GM21528 (cell line): Measurements from ENCODE around the gene OSBPL2.

ENCODE experiments used
- ATAC-seq: cut with Tn5 transposase; IDR thresholded peaks from one replicate; pipeline ENCODE4 v1.9.1; 2021; ENCODE audit warnings: mild to moderate bottlenecking, moderate library complexity; ENCODE audit not compliant: unreplicated experiment, low FRiP score

The OSBPL2 gene

DNA sequence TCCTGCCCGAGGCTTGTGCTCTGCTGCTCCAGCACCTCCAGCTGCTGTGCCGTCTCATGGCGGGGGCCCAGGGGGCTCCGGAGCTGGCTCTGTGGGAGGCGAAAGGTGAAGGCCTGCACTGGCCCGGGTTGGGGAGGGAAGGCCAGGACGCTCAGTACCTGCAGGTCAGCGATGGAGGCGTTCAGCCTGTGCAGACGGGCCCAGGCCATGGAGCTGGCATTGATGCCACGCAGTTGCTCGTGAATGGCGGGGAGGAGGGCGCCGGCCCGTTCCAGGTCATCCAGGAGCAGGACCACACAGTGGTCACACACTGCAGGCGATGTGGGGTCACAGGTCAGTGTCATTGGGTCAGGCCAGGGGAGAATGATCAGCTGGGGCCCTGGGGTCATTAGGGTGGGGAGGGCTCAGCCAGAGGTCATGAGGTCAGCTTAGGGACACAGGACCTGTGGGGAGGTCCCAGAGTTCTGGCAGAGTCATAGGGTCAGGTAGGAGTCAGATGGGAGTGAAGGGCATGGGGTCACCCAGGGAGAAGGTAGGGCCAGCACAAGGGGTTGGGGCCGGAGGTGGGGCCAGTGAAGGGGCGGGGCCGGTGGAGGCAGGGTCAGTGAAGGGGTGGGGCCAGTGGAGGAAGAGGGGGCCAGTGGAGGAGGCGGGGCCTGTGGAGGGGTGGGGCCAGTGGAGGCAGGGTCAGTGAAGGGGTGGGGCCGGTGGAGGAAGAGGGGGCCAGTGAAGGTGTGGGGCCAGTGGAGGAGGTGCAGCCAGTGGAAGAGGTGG lies 82.4 kb downstream of the OSBPL2 start:
- no peak for ATAC-seq

DNA sequence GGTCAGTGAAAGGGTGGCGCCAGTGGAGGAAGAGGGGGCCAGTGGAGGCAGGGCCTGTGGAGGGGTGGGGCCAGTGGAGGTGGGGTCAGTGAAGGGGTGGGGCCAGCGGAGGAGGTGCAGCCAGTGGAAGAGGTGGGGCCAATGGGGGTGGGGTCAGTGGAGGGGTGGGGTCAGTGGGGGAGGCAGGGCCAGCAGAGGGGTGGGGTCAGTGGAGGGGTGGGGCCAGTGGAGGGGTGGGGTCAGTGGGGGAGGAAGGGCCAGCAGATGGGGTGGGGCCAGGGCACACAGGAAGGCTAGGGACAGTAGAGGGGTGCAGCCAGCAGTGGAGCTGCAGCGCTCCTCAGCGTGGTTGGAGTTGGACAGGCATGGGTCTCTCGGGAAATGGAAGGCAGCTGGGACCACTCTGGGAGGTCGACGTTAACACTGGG lies 83.2 kb downstream of the OSBPL2 start:
- ATAC-seq, result no peak

GRCh38 chr20:62321975-62322374 lies 83.7 kb downstream of the OSBPL2 start:
- no peak for ATAC-seq

DNA sequence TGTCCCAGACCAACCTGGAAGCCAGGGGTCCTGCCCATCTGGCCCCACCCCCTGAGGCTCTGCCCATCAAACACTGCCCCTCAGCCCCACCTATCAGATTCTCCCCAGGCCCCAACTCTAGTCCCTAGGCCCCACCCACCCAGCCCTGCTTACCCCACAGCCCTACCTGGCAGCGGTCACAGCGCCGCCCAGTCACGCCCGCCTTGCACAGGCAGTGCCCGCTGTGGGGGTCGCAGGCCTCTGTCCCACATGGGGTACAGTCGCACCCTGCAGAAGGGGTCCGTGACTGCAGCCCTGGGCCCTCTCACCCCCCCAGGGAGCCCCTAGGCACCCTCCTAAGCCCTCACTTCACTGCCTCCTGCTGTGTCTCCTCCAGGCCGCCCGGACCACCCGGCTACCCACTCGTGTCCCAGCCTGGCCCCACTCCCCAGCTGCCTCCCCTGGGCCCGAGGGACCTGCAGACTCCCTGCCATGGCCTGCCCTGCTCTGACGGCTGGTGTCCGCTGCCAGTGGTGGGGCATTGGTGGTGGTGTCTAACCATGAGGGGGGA lies 84.2 kb downstream of the OSBPL2 start:
- ATAC-seq, result no peak

- no peak for ATAC-seq
These were observed 85.0 kb downstream of the OSBPL2 start for GRCh38 chr20:62323146-62323979.

- no peak for ATAC-seq
These were observed 85.9 kb downstream of the OSBPL2 start for GRCh38 chr20:62323980-62324906.

- no peak for ATAC-seq
These were observed 87.0 kb downstream of the OSBPL2 start for GRCh38 chr20:62325172-62325905.

GRCh38 chr20:62326559-62326958 lies 88.2 kb downstream of the OSBPL2 start:
- ATAC-seq, result no peak

GRCh38 chr20:62326959-62327725 lies 88.8 kb downstream of the OSBPL2 start:
- no peak for ATAC-seq

DNA sequence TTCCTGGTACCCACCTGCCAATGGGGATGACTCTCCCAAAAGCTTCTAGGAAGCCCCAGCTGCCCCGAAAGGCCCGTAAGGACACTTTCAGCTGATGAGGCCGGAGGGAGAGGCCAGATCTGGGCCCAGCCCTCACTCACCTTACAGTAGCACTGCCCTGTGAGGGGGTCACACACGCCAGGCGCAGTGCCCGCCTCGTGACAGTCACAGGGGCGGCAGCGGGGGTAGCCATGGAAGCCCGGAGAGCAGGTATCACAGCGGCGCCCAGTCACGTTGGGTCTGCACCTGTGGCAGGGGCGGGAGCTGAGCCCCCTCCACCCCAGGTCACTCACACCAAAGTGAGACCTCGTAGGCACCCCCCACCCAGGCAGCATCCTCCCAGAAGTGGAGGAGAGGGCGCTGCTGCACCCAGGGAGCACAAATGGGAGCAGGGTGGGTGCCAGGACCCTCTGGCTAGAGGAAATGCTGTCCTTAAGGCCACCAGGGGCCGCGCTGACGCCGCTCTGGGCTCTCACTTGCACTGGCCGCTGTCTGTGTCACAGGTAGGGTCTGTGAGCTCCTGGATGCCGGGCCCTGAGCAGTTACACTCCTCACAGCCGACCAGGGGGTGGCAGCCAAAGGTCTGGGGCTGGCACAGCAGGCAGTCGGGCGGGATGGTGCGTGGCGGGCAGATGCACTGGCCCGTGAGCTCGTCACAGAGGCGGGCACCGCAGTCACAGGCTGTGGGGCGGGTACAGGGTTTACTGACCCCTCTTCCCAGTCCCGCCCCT lies 89.6 kb downstream of the OSBPL2 start:
- ATAC-seq, result no peak

DNA sequence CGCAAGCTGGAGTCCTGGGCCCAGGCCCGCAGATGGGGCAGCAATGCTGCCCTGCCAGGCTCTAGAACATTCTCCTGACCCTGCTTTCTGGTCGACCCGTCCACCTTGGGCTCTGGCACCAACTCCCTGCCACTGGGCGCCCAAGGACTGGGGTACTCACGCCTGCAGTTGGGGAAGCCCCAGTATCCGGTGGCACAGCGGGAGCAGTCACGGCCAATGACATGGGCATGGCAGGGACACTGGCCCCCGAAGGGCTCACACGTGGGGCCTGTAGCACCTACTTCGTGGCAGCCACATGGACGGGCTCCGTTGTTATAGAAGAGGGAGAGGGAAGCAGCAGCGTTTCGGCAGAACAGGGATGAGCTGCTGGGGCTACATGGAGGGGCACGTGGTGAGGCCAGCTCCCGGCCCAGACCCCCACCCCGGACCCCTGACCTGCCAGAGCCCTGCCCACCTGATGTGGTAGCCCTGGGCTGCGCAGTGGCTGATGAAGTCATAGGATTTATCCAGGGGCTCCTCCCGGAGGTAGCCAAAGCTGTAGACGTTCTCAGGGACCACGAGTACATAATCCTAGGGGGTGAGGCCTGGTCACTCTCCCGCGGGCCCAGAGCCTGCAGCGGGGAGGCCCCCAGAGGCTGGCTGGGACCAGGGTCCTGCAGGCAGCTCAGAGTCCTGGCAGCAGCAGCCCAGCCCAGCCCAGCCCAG lies 90.5 kb downstream of the OSBPL2 start:
- no peak for ATAC-seq

DNA sequence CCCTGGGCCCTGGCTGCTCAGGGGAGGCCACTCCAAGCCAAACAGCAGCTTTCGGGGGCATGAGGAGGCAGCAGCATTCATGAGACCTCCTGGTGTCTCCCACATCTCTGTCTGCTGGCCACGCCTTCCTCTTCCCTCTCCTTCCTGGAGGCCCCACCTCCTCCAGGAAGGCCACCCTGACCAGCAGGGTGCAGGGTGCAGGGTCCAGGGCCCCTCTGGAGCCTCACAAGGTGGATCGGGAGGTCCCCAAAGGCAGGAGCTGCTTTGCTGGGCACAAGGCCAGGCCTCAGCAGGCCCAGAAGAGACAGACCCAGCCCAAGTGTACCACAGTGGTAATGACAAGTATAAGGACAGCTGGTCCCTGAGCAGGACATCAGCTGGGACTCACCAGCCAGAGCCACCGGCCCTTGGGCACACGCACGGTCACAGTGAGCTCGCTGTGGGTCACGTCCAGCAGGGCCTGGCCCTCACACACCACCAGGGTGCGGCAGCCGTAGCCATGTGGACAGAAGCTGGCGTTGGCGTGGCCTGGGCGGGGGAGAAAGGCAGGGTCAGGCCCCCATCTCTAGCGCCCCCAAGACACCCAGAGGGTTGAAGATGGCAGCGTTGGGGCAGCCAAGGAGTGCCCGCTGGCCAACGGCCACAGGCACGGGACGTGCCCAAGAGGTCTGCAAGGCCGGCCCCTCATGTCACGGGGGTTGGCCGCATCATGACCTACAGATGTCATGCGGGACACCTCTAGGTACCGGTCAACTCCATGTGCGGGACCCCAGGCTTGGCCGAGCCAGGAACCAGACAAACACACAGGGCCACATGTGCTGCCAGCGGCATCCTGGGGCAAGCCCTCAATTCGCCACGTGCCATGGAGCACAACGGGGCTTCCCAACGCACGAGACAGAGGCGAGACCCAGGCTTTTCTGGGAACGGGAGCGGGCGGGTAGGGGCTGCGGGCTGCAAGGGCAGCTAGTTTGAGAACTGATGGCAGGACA lies 91.4 kb downstream of the OSBPL2 start:
- ATAC-seq, result no peak

DNA sequence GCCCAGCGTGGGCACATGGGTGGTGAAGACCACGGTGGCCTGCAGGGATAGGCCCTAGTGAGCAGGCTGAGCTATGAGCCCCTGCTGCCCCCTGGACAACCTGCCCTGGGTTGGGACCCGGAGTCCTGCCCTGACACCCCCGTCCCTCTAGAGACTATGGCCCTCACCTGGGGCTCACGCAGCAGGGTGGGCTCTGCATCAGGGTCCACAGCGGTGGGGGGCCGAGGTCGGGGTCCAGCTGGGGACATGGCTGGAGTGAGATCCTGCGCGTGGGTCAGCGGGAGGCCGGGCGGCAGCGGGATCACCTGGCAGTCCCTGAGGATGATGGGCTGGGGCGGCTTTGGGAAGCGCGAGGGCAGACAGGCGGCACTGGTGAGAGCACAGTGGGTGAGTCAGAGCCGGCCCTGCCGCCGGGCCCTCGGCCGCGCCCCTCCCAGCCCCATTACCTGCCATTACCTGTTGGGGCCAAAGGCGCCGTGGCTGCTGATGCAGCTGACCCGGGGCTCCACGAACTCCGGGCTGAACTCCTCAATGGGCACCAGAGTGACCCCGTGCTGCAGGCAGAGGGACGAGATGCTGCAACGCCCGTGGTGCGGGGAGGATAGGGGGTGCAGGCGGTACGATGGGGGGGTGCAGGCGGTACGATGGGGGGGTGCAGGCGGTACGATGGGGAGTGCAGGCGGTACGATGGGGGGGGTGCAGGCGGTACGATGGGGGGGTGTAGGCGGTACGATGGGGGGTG lies 92.4 kb downstream of the OSBPL2 start:
- no peak for ATAC-seq

DNA sequence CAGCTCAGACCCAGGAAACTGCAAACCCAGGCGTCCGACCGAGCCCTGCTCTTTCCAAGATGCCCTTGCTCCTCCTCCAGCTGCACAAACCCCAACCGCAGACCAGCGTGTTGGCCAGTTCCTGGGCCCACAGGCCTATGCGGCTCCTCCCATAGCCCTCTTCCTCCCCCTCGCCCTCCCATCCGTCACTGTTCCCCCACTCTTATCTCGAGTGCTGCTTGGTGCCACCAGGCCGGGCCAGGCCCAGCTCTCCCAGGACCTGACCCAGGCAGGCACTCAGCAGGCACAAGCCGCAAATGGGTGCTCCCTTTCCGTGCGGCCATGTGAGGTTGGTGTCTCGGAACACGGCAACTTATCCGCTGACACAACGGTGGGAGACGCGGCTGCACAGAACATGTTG lies 93.0 kb downstream of the OSBPL2 start:
- ATAC-seq, result no peak

DNA sequence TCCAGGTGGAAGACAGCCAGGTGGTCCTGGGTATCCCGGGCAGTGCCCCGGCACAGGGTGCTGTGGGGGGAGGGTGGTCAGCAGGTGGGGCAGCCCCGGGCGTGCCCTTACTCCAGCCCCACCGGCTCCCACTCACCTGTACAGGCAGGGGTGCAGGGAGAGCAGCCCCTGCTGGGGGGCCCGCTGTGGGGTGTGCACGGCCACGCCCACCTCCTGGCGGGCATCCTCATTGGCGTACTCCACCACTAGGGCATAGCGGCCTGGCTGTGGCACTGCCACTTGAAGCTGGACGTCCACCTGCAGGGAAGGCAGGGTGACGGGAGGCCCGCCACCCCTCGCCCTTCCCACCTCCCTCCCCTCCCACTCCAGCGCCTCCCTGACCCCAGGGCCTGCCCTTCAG lies 94.1 kb downstream of the OSBPL2 start:
- no peak for ATAC-seq
